BE2C (cell line): ENCODE results near the gene MISP3.

Experiments
- DNase-seq: peaks from one replicate; pipeline ENCODE4 v3.0.0-alpha.2; 2020
- H3K27me3 ChIP-seq: fragments of 250-450 bp; sonication (Bioruptor Pico); 2 replicates; pipeline ENCODE4 v1.5.1; 2020; ENCODE audit warnings: mild to moderate bottlenecking
- H3K36me3 ChIP-seq: fragments of 250-450 bp; sonication (Bioruptor Pico); 2 replicates; pipeline ENCODE4 v1.5.1; 2020; ENCODE audit warnings: mild to moderate bottlenecking
- H3K4me1 ChIP-seq: fragments of 250-450 bp; sonication (Bioruptor Pico); 2 replicates; pipeline ENCODE4 v1.5.1; 2020
- H3K4me3 ChIP-seq: 2 replicates; pipeline ENCODE4 v1.5.1; 2011; ENCODE audit warnings: low read depth, low read length
- H3K9me3 ChIP-seq: fragments of 250-450 bp; sonication (Bioruptor Pico); 2 replicates; pipeline ENCODE4 v1.5.1; 2020
- TF ChIP-seq, protein P1 (sequence below): IDR thresholded peaks from 2 replicates; pipeline ENCODE4 v1.5.1; 2012; ENCODE audit warnings: mild to moderate bottlenecking, low read depth, low read length

The MISP3 gene

DNA sequence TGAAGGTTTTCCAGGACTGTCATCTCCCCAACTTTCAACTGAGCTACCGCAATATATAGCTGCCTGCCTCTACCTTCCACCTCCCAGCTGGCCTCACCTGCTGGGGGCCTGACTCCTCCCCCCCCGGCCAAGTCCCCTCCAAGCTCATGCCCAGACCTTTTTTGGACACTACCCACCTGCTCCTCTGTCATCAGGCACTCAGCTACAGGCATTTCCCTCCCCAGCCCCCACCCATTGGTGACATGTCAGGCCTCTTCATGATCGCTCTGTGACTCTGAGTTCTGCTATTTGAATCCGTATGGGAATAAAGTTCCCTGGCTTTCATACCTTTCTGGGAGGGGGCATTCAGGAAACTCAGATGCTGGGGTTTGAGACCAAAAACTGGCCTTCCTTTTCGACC lies 43.2 kb downstream of the MISP3 start:
- Histone ChIP-seq H3K27me3 (no peaks in the 10 kb centered on the region), H3K4me3 (no peak overlapping the region), H3K36me3 (no peaks in the 10 kb centered on the region), H3K4me1 (peaks cover 9% of the 10 kb centered on the region), H3K9me3 (no peaks in the 10 kb centered on the region)
- TF ChIP-seq, protein P1, sequence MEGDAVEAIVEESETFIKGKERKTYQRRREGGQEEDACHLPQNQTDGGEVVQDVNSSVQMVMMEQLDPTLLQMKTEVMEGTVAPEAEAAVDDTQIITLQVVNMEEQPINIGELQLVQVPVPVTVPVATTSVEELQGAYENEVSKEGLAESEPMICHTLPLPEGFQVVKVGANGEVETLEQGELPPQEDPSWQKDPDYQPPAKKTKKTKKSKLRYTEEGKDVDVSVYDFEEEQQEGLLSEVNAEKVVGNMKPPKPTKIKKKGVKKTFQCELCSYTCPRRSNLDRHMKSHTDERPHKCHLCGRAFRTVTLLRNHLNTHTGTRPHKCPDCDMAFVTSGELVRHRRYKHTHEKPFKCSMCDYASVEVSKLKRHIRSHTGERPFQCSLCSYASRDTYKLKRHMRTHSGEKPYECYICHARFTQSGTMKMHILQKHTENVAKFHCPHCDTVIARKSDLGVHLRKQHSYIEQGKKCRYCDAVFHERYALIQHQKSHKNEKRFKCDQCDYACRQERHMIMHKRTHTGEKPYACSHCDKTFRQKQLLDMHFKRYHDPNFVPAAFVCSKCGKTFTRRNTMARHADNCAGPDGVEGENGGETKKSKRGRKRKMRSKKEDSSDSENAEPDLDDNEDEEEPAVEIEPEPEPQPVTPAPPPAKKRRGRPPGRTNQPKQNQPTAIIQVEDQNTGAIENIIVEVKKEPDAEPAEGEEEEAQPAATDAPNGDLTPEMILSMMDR, result no peak
- no peak for DNase-seq

DNA sequence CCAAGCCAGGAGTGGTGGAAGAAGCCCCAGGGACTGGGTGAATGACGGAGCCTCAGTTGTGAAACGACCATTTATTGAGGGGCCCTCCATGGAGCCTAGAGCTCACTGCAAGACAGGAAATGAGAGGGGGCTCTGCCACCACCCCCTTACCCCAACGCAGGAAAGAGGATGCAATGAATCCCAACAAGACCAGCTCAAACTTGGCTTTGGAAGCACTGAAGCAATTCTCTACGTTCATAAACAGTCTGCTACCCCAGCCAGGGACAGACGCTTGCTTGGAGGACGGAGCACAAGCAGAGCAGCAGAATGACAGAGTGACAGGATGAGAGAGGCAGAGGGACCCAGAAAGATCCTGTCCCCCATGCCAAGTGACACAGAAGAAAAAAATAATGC lies 43.9 kb downstream of the MISP3 start:
- TF ChIP-seq, protein P1, result no peak
- peak overlapping the region; percentile 80 for H3K4me3 ChIP-seq
- no peaks in the 10 kb centered on the region for H3K9me3 ChIP-seq
- H3K27me3 ChIP-seq, result no peaks in the 10 kb centered on the region
- H3K36me3 ChIP-seq, result no peaks in the 10 kb centered on the region
- no peak for DNase-seq
- peaks cover 9% of the 10 kb centered on the region for H3K4me1 ChIP-seq

DNA sequence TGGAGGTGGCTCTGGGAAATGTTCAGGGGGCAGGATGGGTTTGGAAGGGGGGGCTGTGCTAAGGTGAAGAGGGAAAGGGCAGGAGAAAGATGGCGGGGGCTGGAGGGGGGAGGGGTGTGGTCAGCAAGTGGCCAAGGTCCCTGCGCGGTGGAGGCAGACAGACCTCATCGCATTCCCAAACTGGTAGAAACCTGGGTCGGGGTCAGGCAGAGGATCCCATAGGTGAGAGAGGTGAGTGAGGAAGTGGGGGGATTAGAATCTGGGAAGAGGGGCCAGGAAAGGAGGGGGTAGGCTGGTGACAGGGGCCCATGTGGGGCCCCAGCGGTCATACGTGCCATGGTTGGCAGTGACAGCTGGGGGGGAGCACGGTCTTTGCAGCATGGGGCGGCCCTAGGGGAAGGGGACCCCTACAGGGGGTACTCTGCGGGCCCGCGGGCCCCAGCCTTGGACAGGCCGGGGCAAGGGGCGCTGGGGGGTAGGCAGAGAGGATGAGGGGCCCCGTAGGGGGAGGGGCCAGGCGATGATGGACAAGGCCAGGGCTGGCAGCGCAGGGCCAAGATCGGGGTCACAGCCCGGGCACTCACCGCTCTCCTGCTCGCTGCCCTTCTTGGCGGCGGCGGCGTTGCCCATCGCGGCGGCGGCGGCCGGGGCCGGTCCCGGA lies 44.5 kb downstream of the MISP3 start:
- TF ChIP-seq, protein P1, result no peak
- peaks cover 9% of the 10 kb centered on the region for H3K4me1 ChIP-seq
- H3K27me3 ChIP-seq, result no peaks in the 10 kb centered on the region
- H3K4me3 ChIP-seq, result peak overlapping the region; percentile 80
- no peak for DNase-seq
- no peaks in the 10 kb centered on the region for H3K9me3 ChIP-seq
- no peaks in the 10 kb centered on the region for H3K36me3 ChIP-seq

DNA sequence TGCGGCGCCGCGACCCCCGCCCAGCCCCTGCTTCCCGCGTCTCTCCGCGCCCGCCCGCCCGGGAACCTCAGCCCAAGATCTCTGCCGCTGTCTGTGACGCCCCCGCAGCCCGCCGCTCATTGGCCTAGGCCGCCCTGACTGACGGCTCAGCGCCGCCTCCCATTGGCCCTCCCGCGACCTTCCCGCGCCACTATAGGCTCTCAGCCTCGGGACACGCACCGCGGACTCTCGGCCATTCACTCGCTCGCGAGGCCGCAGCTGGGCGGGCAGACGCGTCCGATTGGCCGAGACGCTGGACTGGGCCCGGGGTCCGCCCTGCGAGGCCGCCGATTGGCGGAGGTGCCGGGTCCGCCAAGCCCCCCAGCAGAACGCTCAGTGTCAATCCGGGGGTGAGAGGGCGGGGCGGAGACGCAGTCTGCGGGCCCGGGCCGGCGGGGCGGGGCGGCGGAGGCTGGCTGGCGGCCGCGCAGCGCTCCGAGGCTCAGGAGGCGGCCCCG lies 45.1 kb downstream of the MISP3 start, which contains the start of gene PRKACA:
Gene PRKACA, minus strand, starts transcription at position 95 of the 497 bp plus-strand sequence. CDS start 215 bp downstream, outside the sequence.
- no peaks in the 10 kb centered on the region for H3K36me3 ChIP-seq
- no peaks in the 10 kb centered on the region for H3K27me3 ChIP-seq
- TF ChIP-seq, protein P1, result no peak
- H3K9me3 ChIP-seq, result no peaks in the 10 kb centered on the region
- DNase-seq, result peak; percentile 99
- peaks cover 9% of the 10 kb centered on the region for H3K4me1 ChIP-seq
- H3K4me3 ChIP-seq, result peak within 1 kb of the TSS; percentile 80

DNA sequence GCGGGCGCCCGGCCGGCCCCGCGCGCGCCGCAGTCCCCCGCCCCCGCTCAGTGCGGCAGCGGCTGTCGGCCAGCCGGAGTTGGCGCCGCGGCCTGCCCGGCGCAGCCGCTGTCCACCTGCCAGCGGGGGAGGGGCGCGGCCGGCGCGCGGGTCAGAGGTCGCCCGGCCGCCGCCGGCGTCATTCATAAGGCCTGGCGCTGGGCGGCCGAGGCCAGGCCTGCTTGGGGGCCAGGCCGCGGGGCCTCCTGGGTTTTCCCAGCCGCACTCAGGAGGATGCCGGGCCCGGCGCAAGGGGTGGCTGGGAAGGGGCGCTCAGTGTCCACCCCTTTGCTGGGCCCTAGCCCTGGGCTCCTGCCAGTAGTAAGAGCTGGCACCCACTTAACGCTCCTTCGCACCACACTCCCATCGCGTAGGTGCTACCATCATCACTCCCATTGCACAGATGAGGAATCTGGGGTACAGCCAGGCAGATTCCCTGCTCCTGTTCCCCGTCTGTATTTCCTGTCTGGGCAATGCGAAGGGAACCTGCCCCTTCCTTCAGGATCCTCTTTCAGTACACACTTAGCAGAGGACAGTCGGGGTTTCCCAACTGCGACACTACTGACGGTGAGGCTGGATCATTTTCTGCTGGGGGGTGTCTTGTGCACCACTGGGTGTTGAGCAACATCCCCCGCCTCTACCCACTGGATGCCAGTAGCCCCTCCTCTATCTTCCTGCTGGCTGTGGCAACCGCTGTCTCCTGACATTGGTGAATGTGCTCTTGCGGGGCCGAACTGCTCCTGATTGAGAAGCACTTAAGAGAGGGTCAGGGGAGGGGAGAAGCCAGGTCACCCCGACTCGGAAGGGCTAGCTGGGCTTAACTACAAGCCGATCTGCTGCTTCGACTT lies 45.8 kb downstream of the MISP3 start:
- Histone ChIP-seq H3K36me3 (no peaks in the 10 kb centered on the region), H3K4me1 (peaks cover 9% of the 10 kb centered on the region), H3K4me3 (peak overlapping the region; percentile 57), H3K9me3 (no peaks in the 10 kb centered on the region), H3K27me3 (no peaks in the 10 kb centered on the region)
- peak; percentile 34 for DNase-seq
- TF ChIP-seq, protein P1, result no peak
